Measurements from ENCODE around the gene B4GALT7.
"Not testable (repeated sequence)": the region's sequence is repeated elsewhere in the genome, so short reads cannot be mapped to it uniquely, and the experiment has no call there.

The B4GALT7 gene

DNA sequence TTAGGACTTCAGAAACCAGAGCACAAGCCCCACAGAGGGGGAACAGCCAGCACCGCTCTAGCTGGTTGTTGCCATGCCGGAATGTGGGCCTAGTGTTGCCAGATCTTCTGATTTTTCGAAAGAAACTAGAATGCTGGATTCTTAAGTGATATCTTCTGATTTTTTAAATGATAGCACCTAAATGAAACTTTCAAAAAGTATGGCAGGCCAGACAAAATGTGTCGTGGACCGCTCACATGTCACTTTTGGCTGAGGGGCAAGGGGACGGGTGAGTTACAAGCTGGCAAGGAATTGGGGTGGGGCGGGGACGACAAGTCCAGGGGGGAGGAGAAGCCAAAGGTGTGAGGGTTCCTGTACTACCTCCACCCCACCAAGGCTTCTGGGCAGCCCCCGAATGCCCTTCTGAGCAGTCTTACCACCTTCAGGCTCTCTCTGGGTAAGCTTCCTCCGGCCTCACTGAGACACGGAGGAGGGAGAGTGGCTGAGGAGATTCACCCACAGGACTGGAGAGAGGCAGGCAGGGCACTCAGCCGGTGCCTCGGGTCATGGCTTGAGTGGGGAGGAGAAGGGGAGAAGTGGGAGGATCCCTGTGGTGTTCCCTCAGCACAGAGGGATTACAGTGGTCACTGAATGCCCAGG is 10.3 kb downstream of the B4GALT7 start:
- DNase-seq: no peak

DNA sequence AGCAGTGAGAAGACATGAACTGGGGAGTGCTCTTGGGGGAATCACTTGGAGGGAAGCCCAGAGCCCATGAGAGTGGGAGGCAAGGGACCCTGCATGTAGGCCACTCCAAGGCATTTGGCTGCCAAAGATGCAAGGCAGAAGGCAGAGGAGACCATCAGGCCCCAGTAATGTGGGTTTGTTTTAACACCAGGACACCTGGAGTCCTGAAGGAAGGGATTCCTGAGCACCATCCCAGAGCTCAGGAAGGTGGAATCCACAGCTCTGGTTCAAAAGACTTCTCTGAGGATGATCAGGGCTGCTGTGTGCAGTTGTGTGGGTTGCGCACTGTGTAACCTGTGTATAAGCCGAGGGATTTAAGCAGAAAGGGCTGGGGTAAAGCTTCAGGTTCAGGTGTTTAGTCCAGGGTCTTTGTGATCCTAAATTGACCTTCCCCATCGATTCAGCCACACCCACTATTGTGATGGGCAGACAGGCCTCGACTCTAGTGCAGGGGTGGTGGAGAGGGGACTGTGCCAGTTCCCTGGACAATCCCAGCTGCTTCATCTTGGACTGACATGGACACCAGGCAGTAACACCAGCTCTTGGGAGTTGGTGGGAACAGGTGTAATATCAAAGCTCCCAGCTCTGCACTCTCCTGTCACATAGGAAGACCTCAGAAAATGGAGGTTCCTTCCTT is 11.0 kb downstream of the B4GALT7 start:
- DNase-seq: no peak

- DNase-seq: no peak
Measured at GRCh38 chr5:177611446-177612214, 11.7 kb downstream of the B4GALT7 start.

DNA sequence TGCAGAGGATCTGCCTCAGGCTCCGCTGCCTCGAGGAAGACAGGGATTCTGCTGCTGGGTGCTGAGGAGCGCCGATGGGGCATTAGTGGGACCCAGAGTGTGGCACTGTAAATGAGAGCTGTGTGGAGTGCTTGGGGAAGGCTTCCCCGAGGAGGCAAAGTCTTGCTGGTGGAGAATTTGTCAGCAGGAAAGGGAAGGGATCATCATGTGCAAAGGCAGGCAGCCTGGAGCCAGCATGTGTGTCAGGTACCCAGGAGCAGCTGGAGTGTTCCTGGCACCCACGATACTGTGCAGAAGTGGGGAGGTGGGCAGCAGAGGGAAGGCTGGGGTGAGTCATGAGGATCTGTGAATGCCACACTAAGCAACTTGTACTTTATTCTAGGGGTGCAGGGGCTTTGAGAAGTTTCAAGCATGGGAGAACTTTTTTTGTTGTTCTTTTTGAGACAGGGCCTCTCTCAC is 12.3 kb downstream of the B4GALT7 start:
- no peak for DNase-seq

GRCh38 chr5:177620560-177620959 is 20.6 kb downstream of the B4GALT7 start:
- DNase-seq: no peak

- not testable (repeated sequence) for DNase-seq
Measured at GRCh38 chr5:177624172-177624571, 24.2 kb downstream of the B4GALT7 start.

DNA sequence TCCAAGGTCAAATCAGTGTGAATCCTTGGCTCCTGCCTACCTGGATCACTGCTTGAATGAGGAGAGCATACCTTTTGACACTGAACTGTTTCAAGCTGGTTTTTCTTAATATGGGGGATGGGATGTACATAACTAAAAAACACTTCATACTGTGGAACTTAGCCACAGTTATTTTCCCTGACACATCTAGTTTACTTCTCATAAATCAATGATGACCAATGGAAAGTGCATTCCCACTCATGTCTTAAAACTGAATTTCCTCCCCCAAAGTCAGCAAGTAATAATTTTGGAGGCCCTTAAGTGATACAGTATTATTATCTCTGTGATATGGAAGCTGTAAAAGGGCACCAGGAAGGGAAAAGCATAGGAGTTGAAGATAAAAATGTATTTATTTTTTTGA is 30.3 kb downstream of the B4GALT7 start:
- DNase-seq: not testable (repeated sequence)

GRCh38 chr5:177634912-177635311 is 35.0 kb downstream of the B4GALT7 start:
- DNase-seq: not testable (repeated sequence)

DNA sequence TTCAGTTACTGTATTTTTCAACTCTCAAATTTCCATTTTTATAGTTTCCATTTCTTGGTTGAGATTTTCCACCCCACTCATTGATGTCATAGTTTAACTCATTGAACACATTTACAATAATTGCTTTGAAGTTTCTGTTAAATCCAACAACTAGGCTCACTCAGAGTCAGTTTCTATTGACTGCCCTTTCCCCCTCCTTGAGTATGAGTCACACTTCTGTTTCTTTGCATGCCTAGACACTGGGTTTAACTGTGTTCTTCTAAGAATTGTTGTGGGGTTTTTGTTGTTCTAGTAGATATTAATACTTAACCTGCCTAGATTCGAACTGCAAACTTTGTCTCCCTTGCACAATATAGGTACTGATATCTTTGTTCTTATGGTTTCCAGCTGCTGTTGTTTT is 45.5 kb downstream of the B4GALT7 start:
- not testable (repeated sequence) for DNase-seq

- DNase-seq: not testable (repeated sequence)
Measured at GRCh38 chr5:177651235-177651634, 51.3 kb downstream of the B4GALT7 start.

DNA sequence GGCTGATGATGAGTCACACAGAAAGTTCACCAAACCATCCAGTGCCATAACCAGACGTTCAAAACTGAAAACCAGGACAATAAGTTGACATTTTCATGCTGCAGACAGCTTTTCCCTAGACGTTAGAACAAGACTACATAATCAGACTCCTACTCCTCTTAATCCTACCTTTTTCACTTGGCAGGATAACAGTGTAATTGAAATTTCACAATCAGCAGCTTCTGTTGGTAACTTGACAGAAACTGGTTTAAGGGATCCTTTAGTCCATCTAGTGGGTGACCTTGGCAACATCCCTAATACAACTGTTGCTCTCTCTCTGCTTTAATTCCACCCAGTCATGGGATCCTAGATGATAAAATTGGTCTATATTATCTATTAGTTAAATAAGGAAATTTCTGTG is 57.9 kb downstream of the B4GALT7 start:
- DNase-seq: not testable (repeated sequence)

DNA sequence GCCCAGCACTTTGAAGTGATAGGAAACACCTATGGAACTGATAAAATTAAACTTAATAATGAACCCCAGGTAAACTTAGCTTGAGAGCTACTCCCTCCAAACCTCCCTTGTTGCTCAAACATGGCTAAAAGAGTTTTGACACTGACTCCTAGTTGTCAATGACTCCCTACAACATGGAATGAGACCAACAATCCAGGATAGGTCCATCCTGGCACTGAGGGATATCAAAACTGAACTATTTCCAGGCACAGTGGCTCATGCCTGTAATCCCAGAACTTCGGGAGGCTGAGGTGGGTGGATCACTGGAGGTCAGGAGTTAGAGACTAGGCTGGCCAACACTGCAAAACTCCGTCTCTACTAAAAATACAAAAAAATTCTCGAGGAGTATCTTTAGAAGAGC is 58.6 kb downstream of the B4GALT7 start:
- not testable (repeated sequence) for DNase-seq

Measured in DMS153 (cell line).